HG03520 (cell line): ENCODE data around the gene CCDC86.
A peak's percentile ranks its signal among the peaks of the same experiment; 100 is the strongest.

Source experiments
- ATAC-seq: cut with Tn5 transposase; IDR thresholded peaks from one replicate; pipeline ENCODE4 v1.9.1; 2021; ENCODE audit warnings: mild to moderate bottlenecking, moderate library complexity; ENCODE audit not compliant: unreplicated experiment

Gene CCDC86

GRCh38 chr11:60830478-60831142 is 11.3 kb upstream of the CCDC86 start:
- ATAC-seq, result peak; percentile 50

- peak; percentile 75 for ATAC-seq
Measured at GRCh38 chr11:60831143-60831500, 10.8 kb upstream of the CCDC86 start.

- ATAC-seq, result no peak
Measured at GRCh38 chr11:60831501-60832079, 10.3 kb upstream of the CCDC86 start.

DNA sequence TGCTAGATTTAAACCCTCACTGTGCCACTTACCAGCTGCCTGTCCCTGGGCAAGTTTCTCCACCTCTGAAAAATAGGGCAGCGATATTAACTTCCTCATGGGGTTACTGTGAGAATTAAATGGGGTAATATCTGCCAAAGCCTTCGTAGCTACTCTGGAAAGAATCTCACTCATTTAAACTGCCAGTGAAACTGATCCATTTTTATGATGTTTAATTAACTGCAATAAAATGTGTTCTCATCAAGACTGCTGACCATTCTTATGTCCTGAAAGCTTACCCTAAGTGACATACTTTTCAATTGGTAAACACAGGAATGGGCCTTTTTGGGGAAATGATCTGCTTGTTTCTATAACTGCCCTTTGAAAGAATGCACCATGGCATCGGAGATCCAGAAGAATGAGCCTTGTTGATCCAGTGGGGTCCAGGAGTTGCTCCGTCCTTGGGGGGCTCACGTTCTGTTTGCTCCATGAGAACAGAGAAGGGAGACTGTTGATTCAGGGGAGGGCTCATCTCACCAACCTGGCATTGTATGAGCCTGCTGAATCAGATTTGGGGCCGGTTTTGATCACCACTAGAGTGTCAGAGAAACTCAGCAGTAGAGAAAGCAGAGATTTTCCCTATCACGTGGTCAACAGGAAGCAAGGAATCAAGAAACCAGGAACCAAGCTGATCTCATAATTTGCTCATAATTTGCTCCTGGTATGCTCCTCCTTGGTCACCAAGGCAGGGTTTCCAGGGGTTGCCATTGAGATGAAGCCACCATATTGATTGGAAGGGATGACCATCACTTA is 7.0 kb upstream of the CCDC86 start:
- no peak for ATAC-seq

GRCh38 chr11:60835534-60835846 is 6.4 kb upstream of the CCDC86 start:
- no peak for ATAC-seq

- ATAC-seq, result no peak
Measured at GRCh38 chr11:60836866-60837515, 4.9 kb upstream of the CCDC86 start.

DNA sequence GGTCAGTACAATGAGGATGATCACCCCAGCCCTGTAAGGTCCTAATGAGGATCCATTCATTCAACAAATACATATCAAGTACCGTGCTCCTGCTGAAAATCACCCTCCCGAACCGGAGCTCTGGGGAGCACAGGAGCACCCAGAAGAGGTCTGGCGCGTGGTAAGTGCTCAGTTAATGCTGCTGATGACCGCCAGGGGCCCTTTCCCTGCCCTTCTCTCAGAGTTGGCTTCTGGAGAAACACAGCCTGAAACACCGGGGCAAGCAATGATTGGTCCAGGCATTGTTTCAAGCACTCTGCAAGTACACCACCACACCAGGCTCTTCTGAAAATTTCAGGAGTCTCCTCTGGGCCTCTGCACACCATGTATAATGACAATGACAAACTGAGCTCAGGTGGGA is 3.8 kb upstream of the CCDC86 start:
- ATAC-seq, result no peak

DNA sequence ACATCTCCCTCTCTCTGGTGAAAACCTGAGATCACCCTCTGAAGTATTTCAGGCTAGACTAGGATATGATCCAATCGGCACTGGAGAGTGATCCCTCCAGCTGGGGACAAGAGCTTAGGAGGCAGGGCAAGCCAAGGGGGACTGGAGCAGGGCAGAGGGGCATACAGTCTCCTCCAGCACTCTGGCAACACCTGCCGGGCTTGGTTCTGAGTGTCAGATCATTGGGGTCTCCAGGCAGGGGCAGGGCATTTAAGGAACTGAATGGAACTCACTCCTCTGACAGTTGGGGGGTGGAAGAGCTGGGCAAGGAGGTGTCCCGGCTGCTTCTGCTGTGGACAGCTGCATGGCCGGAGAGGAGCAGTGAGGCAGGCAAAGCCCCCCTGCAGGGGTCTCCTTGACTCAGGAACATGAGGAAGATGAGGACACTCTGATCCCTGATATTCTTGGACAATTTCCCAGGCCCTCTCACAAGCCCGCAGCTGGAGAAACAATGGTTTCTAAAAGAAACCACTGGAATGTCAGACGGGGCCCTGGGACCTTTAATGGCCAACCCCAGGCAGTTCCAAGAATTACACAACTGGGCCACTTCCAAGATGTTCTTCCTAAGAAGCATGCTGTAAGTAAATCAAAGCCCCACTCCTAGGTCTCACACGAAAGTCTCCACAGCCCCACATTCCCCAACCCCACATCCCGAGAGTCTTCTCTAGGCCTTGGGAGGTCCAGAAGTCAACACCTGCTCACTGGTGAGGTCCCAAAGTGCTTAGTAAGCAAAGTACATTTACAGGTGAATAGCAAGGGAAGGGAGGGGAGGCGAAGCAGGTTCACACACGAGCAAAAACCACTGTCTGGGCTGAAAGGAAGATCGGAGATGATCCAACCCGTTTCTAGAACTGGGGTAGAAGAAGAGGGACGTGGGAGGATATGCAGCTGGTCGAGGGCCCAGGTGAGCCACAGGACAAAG is 1.2 kb upstream of the CCDC86 start:
- ATAC-seq, result no peak

DNA sequence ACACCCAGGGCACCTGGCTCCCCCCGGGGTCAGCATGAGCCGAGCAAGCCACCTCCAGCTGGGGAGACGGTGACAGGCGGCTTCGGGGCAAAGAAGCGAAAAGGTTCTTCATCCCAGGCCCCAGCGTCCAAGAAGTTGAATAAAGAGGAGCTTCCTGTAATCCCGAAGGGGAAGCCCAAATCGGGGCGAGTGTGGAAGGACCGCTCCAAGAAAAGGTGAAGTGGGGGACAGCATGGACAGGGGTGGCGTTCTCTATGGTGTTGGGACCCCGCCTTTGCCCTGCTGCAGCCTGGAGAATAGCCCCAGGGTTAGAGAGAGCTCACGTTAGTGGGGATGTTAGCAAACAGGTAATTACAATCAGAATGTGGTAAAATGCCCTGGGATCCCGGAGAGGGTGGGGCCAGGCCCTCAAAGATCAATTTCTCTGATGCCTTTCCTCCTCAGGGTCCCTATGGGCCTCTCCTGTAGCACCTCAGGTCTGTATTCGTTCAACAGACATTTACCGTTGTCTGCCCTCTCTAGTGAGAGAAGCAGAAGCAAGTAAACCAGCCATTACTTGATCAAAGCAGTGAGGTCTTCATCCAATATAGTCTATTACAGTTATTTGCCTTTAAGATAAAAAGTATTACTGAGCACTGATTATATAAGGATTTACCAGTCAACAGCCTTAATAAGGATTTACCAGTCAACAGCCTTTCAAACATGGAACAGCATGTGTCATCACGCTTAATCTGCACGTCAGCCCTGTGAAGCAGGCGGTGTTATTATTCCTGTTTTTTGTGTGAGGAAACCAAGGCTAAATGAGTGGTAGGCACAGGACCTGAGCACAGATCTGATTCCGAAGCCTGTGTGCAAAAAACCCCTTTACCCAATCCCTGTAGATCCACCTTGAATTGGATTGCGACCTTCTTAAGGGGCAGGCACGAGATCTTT is 1.0 kb downstream of the CCDC86 start:
- ATAC-seq, result no peak

GRCh38 chr11:60844045-60844869 is 2.3 kb downstream of the CCDC86 start:
- ATAC-seq, result no peak

DNA sequence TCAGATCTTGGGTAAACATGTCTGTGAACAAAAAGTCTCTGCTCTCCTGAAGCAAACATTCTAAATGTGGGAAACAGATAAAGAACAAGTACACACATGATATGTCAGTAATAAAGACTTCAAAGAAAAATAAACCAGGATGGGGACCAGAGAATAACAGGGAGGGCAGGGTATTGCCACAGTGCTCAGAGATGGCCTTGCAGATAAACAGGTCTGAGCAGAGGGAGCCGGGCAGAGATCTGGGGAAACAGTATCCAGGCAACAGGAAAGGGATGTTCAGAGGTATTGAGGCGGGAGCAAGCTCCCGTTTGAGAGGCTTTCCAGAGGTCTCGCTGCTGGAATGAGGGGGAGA is 2.9 kb downstream of the CCDC86 start:
- no peak for ATAC-seq

DNA sequence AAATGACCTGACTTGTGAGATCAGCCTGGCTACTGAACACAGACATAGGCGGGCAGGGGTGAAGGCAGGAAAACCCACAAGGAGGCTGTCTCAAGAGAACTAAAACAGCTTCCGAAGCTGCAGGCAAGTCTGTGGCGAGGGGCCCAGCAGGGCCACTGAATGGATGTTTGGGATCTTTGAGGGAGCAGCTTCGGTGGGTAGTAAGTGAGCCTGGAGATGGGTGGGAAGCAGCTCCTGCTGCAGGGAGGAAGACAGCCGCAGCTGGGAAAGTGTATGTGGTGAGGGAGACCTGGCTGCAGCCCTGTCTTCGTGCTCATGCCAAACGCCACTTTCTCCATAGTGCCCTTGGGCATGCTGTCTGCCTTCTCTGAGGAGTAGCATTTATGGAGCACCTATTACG is 3.4 kb downstream of the CCDC86 start:
- no peak for ATAC-seq

DNA sequence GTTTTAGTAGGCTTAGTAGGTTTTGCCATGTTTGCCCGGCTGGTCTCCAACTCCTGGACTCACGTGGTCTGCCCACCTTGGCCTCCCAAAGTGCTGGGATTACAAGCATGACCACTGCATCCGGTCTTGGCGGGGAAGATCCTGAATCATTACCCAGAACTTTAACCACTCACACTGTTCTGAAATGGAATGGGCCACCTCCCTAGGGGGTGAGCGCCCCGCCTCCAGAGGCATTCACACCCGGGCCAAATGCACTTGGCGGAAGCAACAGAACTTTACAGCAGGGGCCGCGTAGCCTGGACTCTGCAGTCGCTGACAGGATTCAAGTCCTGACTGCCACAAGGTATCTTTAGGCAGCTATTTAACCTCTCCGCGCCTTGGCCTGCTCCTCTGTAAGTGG is 5.4 kb downstream of the CCDC86 start:
- no peak for ATAC-seq

GRCh38 chr11:60847896-60848295 is 6.0 kb downstream of the CCDC86 start:
- ATAC-seq, result no peak

DNA sequence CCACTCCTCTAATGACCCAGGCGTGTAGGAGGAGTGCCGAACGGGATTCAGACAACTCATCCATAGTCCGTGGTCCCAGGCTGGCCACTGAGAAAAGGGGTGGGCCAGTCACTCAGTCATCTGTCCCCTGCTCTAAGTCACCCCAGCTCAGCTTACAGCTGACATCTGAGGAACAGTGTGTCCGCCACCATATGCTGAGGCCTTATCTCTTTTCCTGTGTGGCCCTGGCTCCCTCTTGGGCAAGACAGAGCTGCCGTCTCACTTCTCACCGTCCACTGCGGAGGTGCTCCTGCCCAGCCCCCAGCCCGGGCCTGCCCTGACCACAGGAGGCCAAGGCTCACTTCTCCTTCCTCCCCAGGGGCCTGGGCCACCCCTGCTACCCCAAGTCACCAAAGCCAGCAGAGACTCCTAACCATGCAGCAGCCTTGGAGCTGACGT is 6.8 kb downstream of the CCDC86 start:
- ATAC-seq, result no peak

DNA sequence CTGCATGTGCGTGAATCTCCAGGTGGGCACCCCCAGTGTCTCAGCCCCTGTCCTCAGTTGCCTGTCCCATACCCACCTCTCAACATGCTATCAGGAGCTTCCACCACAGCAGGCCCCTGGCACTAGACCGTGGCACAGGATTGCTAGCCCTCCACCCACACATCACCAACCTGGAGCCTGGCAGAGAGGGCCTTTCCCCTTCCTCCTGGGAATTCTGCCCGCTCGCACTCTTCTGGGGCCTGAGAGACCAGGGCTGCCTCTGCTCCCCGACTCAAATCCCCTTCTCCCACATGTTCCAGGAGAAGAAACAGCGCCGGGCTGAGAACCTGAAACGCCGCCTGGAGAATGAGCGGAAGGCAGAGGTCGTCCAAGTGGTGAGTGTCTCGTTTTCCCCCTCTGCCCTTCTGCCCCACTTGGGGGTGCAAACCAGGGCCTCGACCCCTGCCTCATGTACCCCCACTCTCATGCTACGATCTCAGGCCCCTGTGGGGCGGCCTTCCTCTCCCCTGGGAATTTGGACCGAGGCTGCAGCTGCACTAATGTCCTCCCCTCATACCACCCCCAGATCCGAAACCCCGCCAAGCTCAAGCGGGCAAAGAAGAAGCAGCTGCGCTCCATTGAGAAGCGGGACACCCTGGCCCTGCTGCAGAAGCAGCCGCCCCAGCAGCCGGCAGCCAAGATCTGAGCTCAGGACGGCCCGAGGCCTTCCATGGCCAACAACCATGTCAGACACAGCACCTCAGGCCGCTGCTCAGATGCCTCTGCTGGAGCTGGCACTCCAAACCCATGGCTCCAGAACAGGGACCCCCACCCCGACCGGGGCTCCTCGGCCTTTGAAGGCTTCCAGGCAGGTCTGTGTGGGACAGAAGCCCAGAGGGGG is 8.0 kb downstream of the CCDC86 start:
- no peak for ATAC-seq

DNA sequence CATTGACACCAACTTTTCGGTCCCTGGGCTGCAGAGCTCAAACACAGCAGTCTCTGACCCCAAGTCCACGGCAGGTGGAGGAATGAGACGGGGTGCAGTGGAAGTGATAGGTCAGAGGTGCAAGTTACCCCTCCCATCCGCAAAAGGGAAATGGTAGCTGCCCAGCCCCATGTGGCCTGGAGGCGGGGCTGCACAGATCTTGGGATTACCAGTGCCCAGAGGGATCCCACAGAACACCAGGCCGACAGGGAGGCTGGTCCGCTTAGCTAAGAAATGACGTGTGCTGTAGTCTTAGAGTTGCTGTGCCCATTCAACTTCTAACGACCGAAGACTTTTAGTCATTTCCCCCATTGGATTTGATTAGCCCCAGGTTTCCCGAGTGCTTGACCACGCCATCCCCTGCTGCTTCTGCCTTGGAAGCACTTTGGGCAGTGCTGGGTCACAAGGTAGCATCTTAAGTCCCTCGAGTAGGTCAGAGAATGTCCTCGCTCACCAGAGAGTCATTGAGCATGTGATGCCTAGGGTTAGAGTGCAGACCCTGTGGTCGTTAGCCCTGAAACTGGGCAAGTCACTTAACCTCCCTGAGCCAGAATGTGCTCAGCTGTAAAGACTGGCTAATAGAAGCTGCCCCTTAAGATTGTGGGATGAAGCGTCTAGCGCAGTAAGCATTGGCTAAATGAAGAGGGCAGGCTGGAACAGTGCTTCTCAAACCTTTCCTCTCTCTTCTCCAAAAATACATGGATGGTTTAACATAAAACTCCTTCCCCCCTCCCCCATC is 9.6 kb downstream of the CCDC86 start:
- ATAC-seq, result no peak
